ENCODE results near the gene AZGP1. TPM values are rescaled to one million over a fixed set of nuclear protein-coding genes. Genes with fewer than 3 reads are reported as not detected.

The AZGP1 gene
- 100 to 1,000 TPM in 4 of 9 donors, 10 to 100 TPM in 5; 31.8 to 214 (median 95.4) TPM for total RNA-seq
- 100 to 1,000 TPM in 1 of 2 donors, 10 to 100 TPM in 1; 99.1 to 146 TPM for polyA plus RNA-seq
- long read RNA-seq, donor 1, transcript AZGP1-202 (3 exons, 2,027 nt): minor isoform, 9 of 144 reads
- long read RNA-seq, donor 1, transcript AZGP1-201 (4 exons, 1,307 nt): major isoform, 54 of 144 reads
- long read RNA-seq, donor 1, partial matches to known transcripts: 0 of 144 reads
- long read RNA-seq, donor 1, other reads (novel, unspliced or antisense): 76 of 144 reads
- long read RNA-seq, donor 2, transcript AZGP1-201 (4 exons, 1,307 nt): major isoform, 39 of 59 reads
- long read RNA-seq, donor 2, partial matches to known transcripts: 1 of 59 reads
- long read RNA-seq, donor 2, other reads (novel, unspliced or antisense): 11 of 59 reads
- long read RNA-seq, donor 3, transcript AZGP1-201 (4 exons, 1,307 nt): major isoform, 31 of 83 reads
- long read RNA-seq, donor 3, partial matches to known transcripts: 0 of 83 reads
- long read RNA-seq, donor 3, other reads (novel, unspliced or antisense): 49 of 83 reads

DNA sequence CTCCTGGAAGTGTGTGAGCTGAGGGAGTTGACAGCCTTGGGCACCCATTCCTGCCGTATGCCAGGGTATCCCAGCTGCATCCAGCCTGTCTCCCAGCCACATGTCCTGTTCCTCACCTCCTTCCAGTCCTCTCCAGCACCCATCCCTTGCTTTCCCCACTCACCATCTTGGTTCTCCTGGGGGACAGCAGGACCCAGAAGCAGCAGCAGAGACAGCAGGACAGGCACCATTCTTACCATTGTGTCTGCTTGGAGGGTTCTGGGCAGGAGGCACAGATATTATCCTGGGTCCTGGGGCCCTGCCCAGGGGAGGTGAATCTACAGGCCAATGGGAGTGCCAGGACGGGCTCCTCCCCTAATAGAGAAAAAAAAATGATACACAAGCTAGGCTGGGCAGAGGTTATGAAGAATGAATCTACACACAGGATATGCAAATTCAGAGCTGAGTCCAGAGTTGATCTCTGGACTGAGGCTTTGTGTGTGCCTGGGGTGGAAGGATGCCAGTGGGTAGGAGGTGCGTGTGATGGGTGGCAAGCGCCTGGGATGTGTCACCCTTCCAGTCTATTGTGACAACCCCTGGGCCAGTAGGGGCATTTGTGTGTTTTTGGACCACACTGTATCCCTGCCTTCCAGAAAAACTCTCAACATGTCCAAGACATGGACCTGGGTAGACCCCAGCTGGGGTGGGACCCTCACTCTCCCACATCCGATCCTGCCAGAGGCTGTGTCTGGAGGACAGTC is at the start of gene AZGP1:
AZGP1 (minus strand) TSS at position 250 of the 740 bp plus-strand sequence; CDS start at position 239, 11 bp downstream.
- peak within 1 kb of the TSS in 9 of 12 donors; percentile 29 to 79 (median 60) for H3K27ac ChIP-seq
- 46 to 54% (median 50%) methylated on average over 5 of the region's 5 CpGs for WGBS, 4 donors

DNA sequence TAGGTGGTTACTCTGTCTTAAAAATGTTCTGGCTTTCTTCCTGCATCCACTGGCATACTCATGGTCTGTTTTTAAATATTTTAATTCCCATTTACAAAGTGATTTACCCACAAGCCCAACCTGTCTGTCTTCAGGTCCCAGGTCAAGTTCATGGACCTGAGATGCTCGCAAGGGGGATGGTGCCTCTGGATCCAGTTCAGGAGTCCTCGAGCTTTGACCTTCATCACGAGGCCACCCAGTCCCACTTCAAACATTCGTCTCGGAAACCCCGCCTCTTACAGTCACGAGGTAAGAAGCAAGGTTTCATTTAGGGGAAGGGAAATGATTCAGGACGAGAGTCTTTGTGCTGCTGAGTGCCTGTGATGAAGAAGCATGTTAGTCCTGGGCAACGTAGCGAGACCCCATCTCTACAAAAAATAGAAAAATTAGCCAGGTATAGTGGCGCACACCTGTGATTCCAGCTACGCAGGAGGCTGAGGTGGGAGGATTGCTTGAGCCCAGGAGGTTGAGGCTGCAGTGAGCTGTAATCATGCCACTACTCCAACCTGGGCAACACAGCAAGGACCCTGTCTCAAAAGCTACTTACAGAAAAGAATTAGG is 48.3 kb upstream of the AZGP1 start:
- TF ChIP-seq, protein P1, sequence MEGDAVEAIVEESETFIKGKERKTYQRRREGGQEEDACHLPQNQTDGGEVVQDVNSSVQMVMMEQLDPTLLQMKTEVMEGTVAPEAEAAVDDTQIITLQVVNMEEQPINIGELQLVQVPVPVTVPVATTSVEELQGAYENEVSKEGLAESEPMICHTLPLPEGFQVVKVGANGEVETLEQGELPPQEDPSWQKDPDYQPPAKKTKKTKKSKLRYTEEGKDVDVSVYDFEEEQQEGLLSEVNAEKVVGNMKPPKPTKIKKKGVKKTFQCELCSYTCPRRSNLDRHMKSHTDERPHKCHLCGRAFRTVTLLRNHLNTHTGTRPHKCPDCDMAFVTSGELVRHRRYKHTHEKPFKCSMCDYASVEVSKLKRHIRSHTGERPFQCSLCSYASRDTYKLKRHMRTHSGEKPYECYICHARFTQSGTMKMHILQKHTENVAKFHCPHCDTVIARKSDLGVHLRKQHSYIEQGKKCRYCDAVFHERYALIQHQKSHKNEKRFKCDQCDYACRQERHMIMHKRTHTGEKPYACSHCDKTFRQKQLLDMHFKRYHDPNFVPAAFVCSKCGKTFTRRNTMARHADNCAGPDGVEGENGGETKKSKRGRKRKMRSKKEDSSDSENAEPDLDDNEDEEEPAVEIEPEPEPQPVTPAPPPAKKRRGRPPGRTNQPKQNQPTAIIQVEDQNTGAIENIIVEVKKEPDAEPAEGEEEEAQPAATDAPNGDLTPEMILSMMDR (IDR thresholded peaks at IDR 0.05): no peak
- TF ChIP-seq POLR2A (IDR thresholded peaks at IDR 0.05): no peak
- no peak for ATAC-seq
- no peak for DNase-seq
- WGBS, 4 donors: 86 to 88% (median 87%) methylated on average over 12 of the region's 12 CpGs
- Histone ChIP-seq H3K9me3 (no peaks in the 10 kb centered on the region), H3K4me1 (peaks cover 0 to 15% (median 3%) of the 10 kb centered on the region in 12 donors), H3K27me3 (no peaks in the 10 kb centered on the region), H3K27ac (no peak overlapping the region), H3K4me3 (no peak overlapping the region), H3K36me3 (peaks cover 0 to 82% (median 72%) of the 10 kb centered on the region in 9 donors)
- intact Hi-C loops (cut with DNase I): no loop called here

More for the DNA sequence above, at the start of gene AZGP1:
- ATAC-seq (peak; percentile 87 to 93 (median 92)), DNase-seq (peak in 4 of 5 donors; percentile 48 to 77 (median 60))
- H3K4me1 ChIP-seq: peaks cover 0 to 6% (median 0%) of the 10 kb centered on the region in 12 donors
- intact Hi-C loops (cut with DNase I): loop anchor here in 2 of 10 donors (5.0 kb wide), 3 partner anchors 76 to 151 kb away; partner anchors contain the start of genes MBLAC1 (in 1 of the 2) and ZNF3 (in 1 of the 2)
- H3K9me3 ChIP-seq: no peaks in the 10 kb centered on the region
- peaks cover 0 to 4% (median 0%) of the 10 kb centered on the region in 9 donors for H3K27me3 ChIP-seq
- peak within 1 kb of the TSS in 10 of 12 donors; percentile 12 to 49 (median 24) for H3K4me3 ChIP-seq
- TF ChIP-seq POLR2A (IDR thresholded peaks at IDR 0.05): peak in 1 of 2 donors; percentile 38
- TF ChIP-seq, protein P1 (IDR thresholded peaks at IDR 0.05): no peak
- no peaks in the 10 kb centered on the region for H3K36me3 ChIP-seq

DNA sequence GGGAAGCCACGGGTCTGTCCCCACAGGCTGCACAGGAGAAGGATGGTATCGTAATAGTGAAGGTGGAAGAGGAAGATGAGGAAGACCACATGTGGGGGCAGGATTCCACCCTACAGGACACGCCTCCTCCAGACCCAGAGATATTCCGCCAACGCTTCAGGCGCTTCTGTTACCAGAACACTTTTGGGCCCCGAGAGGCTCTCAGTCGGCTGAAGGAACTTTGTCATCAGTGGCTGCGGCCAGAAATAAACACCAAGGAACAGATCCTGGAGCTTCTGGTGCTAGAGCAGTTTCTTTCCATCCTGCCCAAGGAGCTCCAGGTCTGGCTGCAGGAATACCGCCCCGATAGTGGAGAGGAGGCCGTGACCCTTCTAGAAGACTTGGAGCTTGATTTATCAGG is 47.7 kb upstream of the AZGP1 start:
- WGBS, 4 donors: 90 to 96% (median 95%) methylated on average over 12 of the region's 12 CpGs
- intact Hi-C loops (cut with DNase I): no loop called here
- Histone ChIP-seq H3K9me3 (no peaks in the 10 kb centered on the region), H3K4me1 (peaks cover 0 to 21% (median 6%) of the 10 kb centered on the region in 12 donors), H3K27ac (no peak overlapping the region), H3K36me3 (peaks cover 0 to 77% (median 68%) of the 10 kb centered on the region in 9 donors), H3K4me3 (no peak overlapping the region), H3K27me3 (no peaks in the 10 kb centered on the region)
- no peak for TF ChIP-seq POLR2A (IDR thresholded peaks at IDR 0.05)
- TF ChIP-seq, protein P1 (IDR thresholded peaks at IDR 0.05): no peak
- DNase-seq: no peak
- ATAC-seq: no peak
